Stimulated activated CD8-positive, alpha-beta memory T cell treated with anti-CD3 and anti-CD28 coated beads, Interleukin-15, amount 100 ng/mL, for 48 hours (primary cell): ENCODE data around the gene FYB2.

Experiments used
- DNase-seq, 2 donors: peaks; one replicate each; pipeline ENCODE4 v3.0.0-alpha.2; 2020; ENCODE audit warnings: low read depth in 2 of 2

The FYB2 gene, protein sequence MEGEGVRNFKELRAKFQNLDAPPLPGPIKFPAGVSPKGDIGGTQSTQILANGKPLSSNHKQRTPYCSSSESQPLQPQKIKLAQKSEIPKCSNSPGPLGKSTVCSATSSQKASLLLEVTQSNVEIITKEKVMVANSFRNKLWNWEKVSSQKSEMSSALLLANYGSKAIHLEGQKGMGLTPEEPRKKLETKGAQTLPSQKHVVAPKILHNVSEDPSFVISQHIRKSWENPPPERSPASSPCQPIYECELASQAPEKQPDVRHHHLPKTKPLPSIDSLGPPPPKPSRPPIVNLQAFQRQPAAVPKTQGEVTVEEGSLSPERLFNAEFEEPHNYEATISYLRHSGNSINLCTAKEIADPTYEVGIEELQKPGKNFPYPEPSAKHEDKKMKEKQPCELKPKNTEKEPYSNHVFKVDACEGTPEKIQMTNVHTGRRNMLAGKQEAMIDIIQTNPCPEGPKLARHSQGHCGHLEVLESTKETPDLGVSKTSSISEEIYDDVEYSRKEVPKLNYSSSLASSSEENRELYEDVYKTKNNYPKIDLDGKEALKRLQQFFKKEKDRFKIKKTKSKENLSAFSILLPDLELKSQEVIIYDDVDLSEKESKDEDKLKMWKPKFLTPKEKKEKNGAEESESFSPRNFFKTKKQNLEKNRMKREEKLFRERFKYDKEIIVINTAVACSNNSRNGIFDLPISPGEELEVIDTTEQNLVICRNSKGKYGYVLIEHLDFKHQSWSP

DNA sequence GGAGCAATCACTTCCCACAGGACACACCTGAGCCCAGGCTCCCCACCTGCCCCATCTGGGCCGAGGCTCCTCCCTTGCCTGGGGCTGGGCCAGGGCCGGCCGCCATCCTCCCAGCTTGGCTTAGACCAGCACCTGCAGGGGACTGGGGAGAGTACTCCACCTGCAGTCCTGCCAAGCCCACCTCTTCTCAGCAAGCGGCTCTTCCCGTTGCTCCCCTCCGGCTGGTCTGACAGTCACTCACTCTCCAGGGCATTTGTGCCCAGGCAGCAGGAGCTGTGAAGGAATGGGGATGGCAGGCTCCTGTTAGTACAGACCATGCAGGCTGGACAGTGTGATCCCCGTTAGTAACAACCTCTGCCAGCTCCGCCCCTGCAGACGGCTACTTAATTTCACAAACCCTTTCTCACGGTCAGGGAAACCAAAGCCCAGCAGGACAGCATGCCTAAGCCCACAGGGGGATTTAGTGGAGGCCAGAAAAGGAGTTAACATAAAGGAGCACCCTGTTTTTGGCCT, at the start of gene FYB2:
Gene FYB2, minus strand, starts transcription at position 18 of the 513 bp plus-strand sequence. CDS start 114 bp downstream, outside the sequence.
- DNase-seq: no peak

DNA sequence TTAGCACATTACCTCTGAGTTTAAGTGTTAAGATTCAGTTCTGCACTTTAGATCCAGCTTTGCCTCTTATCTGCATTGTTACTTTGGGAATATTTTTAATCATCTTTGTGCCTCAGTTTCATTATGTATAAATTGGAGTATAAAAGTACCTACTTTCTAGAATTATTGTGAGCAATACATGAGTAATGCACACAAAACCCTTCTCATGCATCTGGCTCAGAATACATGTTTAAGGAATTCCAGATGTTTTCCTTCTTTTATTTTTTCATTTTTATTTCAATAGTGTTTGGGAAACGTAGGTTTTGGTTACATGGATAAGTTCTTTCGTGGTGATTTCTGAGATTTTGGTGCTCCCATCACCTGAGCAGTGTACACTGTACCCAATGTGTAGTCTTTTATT, 49.6 kb upstream of the FYB2 start:
- DNase-seq: no peak

DNA sequence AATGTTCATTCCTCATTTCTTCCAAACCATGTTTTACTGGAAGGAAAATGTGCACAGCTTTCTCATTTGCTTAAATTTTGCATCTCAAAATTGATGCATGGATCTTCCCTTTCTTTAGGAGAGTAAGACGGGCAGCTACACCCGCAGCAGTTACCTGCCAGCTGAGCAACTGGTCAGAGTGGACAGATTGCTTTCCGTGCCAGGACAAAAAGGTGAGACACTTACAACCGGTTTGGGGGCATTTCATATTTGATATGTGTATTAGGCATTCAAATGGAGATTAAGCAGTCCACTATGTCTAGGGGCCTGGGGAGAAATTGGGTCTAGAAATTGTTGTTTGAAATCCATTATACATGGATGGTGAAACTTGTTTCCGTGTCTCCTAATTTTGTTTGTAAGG, 48.3 kb upstream of the FYB2 start:
- no peak for DNase-seq

DNA sequence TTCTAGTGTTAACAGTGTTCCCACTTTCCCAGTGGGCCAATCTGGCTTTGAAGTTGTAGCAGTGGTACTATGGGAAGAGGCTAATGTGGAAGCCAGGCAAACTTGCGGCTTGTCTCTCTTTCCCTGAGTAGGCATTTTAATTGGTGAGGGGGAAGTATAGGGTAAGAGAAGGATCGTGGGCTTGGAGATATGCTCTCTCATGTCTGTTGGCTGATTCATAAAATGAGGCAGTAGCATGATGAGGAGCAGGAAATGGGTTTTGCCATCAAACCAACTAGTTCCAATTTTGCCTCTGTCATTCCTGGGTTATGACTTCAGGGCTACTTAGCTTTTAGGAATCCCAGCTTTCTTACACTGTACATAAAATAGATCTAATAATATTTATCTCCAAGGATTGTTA, 47.5 kb upstream of the FYB2 start:
- DNase-seq: no peak

DNA sequence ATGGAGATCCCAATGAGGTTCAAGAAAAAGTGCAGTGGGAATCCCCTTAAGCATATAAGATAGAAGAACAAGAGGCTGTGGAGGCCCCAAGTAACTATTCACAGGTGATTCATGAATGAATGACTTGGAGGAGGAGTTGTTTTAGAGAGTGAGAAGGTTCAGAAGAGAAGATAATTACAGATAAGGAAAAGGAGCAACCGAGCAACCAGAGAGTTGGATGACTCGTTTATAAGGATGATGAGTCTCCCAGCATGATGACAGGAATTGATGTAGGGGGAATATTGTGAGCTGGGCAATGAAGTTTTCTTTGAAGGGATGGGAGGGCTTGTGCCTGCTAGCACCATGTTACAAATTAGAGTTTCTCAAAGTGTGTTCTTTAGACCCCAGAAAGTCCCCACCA, 45.2 kb upstream of the FYB2 start:
- DNase-seq: no peak

DNA sequence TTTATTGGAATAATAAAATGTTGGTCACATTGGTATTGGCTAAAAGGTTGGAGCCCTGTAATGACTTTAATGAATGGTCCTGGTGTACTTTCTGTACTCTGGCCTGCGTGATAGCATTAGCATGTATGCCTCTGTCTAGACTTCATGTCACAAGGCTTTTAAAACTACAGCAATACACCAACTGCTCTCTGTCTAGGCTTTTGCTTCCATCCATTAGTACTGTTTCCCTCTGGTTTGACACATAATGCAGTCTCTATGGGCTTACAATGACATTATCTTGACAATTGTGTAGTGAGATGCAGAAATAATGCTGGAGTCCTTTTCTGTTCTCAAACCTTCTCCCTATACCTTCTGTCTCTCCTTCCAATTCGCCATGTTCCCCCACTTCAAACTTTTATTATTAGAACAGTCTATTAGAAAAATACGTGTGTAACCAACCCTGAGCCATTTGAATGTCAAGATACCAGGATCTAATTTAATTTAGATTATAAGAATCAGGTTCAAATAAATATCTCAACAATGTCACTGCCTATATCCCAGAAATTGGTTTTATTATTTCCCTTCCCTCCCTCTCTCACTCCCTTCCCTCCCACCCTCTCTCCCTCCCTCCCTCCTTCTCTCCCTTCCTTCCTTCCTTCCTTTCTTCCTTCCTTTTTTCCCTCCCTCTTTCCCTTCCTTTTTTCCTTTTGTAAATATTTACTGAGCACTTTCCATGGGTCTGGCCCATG, 44.2 kb upstream of the FYB2 start:
- no peak for DNase-seq

DNA sequence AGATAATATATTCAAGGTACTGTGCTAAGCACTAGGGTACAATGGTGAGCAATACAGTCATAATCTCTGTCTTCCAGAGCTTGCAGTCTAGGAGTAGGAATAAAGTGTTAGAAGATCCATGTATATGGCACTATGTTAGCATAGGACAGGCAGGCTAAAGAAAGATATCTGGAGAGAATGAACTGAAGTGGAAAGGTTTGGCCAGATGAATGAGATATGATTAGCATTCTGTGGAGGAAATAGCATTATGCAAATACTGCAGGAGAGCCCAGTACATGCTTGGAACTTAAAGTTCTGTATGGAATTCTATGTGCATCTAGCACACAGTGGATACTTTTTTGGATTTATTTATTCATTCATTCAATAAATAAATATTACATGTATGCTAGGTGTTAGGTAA, 40.1 kb upstream of the FYB2 start:
- no peak for DNase-seq

DNA sequence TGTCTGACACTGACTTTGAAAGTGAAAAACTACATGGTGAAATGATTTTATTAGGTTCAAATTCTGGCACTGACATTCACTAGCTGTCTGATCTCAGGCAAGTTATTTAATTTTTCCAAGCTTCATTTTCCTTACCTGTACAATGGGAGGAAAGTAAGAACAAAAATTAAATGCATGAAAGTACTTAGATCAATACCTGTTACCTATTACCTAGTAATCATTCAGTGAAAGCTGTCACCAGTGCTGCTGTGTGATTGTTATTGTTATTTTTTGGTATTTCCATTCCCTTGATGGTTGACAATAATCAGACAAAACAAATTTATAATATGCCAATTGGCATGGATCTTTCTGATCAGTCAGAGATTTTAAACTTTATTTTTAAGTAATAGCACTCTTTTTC, 37.0 kb upstream of the FYB2 start:
- DNase-seq: no peak

DNA sequence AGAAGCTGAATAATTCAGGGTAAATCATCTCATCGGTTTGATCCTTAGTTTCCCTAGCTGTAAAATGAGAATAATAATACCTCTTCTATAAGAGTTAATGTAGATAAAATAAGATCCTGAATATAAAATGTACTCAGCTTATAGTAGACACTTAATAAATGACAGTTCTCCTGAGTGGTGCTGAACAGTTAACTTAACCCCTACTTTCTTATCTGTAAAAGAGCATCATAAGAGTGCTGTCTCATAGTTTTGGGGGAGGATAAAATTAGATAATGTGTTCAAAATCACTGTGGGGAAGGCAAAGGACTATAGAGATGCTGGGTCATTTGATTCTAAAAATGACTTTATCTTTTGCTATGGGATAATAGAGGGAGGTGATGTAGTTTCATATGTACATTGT, 36.0 kb upstream of the FYB2 start:
- DNase-seq: no peak

DNA sequence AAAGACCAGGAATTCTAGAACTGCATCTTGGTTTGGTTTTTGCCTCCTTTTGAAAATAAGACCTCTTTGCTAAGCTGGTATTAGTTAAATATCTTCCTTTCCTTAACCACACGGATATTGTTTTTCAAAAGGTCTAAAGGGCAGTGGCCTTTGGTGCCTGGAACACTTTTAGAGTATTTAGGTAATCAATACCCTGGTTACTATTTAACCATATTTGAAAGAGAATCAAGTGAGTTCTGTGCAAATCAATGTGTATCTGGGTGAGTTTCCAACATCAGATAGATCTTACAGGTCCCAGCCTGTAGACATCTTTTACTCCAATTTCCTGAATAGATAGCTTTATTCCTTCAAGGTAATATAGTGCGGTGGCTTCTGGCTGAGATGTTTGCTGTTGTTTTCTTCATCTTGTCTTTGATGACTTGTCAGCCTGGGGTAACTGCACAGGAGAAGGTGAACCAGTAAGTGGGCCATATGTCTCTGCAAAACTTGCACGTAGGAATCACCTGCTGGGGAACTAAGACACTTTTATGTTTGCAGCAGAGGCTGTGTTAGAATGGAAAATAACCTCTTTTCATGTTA, 35.4 kb upstream of the FYB2 start, which contains the start of gene C8A:
Gene C8A, plus strand, starts transcription at position 277 of the 579 bp plus-strand sequence. Its CDS starts 105 bp downstream, at position 382.
- no peak for DNase-seq

DNA sequence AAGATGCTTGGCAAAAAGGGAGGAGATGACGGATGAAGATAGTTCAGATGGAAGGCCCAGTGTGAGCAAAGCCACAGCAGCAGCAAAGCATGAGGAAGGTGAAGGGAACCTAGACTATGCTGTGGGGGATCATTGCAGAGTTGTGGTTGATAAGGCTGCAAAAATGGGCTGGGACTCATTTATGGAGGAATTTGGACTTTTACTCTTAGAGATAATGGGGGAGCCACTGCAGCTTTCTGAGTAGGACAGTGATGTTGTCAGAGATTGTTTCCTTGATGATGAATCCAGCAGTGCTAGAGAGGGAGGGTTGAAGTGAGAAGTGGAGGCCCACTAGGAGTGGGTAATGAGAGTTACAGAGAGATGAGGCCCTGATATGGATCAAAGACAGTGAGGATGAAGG, 33.3 kb upstream of the FYB2 start:
- no peak for DNase-seq

DNA sequence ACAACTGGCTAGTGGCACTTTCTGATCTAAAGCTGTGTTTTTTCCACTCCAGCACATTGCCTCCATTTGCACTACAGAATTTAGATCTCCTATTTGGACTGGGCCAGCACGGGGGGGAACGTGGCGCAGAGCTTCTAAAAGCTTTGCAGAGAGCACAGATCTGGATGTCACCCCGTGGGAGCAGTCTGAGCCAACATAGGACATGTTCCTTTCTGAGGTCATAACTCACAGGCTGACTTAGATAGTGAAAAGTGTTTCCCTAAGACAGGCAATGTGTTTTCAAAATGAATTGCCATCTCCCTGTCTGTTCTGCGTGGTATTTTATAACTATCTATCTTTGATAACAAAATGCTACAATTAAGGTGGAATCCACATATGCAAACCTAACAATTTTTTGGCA, 31.7 kb upstream of the FYB2 start:
- no peak for DNase-seq

DNA sequence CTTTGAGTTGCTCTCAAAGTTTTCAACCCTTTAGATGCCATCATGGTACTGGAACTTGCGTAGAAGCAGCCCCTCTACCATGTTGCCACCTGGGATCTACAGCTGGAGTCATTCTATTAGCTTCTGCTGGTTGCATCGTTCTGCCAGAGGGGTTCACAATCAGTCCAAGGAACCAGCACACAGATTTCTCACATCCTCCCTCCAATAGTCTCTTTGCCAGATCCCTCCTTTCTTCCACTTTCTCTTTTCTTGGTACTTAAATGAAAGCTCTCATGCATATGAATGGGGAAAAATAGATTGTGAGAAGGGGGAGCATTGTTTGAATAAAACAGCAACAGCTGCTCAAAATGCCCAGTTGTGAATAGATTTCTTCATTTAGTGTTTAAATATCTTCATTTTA, 31.2 kb upstream of the FYB2 start:
- no peak for DNase-seq

DNA sequence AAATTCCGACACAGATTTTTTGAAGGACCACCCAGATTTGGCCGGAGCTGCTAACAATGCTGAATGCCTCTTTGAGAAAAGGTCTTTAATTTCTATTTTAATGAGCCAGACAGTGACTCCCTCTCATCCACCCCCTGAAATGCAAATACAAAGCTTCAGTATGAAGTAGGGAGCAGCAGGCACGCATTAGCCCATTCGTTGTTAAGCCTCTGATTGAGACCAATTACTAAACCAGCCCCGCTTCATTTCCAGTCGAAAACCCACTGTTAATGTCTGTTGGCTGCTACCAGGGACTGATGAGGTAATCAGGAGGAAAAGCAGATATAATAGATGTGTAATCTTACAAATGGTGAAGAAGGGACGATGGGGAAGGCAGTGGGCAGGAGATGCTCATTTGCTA, 30.5 kb upstream of the FYB2 start:
- DNase-seq: no peak

DNA sequence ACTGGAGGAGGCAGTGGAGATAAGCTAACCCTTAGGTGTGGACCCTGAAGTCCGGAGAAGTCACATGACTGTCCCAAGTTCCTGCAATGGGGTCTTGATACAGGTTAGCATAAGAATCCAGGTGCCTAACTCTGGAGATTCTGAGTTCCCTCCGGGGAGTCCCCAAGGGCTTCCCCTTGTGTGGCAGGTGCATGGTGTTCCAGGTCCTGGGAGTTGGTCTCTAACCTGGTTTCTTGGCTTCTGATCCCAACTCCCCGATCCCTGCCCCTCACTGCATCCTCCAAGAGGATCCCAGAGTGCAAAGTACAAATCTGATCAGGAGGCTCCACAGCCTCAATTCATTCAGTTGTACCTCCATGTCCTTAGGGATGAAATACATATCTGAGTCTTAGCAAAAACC, 26.1 kb upstream of the FYB2 start:
- DNase-seq: no peak

DNA sequence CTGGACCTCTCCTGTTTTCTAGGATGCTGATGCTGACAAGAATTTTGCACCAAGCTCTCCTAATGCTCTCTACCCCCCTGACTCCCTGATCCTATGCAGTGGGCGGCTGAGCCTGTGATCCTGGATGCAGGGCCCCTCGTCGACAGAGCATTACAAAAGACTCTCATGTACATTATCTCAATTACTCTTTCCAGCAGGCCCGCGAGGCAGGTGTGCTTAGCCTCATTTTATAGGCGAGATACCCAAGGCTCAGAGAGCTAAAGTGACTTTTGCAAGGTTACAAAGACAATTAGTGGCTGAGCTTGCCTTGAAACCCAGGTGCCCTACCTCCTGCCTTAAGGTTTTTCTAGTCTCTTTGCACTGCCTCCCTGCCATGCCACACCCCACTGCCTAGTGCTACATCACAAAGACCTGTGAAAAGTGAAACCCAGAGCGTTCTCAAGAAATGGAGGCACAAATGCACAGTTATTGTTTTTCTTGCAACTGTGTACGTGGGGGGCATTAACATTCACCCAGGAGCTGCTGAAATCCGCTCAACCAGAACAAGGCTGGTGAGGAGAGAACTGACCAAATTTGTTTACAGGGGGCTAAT, 25.4 kb upstream of the FYB2 start:
- DNase-seq: no peak

DNA sequence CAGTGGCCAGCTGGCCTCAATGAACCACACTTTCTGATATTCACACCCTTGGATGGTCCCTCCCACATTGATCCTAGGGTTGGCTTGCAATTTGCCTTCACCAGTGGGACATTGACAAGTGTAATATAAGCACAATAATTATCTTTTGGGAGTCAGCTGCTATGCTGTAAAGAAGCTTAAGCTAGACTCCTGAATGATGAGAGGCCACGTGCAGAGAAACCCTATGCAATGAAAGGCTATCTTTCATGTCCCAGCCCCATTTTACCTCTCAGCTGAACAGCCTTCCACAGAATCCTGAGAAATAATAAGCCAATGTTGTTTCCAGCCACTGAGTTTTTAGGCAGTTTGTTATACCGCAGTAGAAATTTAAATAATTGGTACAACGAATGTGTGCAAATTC, 24.3 kb upstream of the FYB2 start:
- DNase-seq: no peak

DNA sequence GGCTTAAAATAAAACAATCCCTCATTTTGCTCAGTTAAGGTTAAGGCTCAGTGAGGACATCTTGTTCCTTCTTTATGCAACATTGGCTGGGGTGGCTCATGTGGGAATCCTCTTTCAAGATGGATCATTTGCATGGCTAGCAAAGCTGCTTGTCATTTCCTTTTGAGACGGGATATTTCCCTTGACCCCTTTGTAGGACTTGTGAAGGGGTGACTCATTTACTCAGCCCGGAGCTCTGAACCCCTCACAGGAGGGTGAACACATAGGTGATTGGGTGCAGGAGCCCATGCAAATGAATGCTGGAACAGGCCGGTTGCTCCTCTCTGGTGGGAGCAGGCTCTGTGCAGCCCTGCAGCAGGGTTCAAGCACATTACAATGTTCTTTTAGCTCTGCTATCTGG, 19.6 kb upstream of the FYB2 start:
- DNase-seq: no peak

DNA sequence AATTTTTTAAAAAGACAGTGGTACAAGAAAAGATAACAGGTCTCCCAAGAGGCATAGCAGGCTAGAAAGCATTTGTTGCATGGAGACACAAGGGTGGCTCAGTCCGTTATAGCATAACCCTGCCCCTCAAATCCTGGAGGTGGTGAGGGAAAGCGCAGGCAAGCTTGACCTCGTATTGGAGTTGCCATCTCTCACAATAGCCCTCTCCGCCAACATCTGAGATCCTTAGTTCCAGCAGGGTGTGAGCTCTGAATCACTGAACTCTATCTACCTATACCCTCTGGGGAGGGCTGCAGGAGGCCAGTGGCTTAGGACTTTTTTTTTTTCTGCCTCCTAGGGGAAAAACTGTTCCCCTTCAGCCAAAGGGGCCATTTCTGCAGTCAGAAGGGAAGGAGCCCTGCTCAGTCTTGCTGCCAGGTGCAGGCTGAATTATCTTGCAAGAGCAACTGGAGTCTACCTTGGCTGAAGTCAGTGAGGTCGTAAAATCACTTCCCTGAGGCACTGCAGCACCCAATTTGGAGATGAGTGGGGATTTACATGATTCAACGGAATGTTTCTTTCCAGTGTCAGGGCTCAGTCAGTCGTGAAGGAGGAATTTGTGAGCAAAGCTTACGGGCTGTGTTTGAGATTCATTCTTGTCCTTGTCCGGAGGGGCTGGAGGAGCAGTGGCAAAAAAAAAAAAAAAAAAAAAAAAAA, 18.2 kb upstream of the FYB2 start:
- no peak for DNase-seq

DNA sequence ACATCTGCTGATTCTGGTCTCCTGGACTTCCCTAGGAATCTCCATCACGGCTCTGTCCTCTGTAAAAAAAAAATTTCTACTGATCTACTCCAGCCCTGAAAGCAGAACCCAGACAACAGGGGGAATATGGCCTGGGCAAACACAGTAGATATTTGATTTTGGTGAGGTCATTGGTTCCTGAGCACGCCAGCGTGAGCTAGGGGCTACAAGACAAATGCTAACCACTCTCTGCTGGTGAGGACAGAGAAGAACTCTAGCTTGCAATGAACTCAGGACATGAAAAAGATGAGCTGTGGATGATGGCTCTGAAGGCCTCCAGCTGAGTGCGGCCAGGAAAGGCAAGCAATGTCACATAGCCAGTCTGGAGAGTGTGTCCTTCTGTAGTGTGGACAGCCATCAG, 17.2 kb upstream of the FYB2 start:
- DNase-seq: no peak

DNA sequence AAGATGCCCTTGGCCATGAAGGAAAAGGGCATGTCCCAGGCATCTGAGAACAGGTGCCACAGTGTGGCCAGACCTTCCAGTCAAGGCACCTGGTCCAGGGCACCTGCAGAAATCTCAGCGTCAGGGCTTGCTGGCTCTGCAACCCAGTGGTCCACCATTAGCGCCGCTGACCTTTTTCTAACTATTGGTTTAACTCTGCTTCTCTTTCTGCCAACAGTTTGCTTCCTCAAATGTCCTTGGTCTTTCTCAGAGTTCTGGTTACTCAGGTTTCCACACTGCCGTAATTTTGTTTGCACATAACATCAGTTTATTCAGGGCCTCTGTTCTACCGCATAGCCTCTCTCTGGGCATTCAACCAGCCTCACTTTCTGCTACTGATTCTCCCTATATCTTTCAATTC, 16.5 kb upstream of the FYB2 start:
- DNase-seq: no peak
